ENCODE measurements around the gene CRAMP1. TPM values are rescaled to one million over a fixed set of nuclear protein-coding genes. Genes with fewer than 3 reads are reported as not detected.

CRAMP1 gene
- polyA plus RNA-seq, 1 of the 3 experiments (the other 2 are of a cell fraction) = 9.5 TPM

DNA sequence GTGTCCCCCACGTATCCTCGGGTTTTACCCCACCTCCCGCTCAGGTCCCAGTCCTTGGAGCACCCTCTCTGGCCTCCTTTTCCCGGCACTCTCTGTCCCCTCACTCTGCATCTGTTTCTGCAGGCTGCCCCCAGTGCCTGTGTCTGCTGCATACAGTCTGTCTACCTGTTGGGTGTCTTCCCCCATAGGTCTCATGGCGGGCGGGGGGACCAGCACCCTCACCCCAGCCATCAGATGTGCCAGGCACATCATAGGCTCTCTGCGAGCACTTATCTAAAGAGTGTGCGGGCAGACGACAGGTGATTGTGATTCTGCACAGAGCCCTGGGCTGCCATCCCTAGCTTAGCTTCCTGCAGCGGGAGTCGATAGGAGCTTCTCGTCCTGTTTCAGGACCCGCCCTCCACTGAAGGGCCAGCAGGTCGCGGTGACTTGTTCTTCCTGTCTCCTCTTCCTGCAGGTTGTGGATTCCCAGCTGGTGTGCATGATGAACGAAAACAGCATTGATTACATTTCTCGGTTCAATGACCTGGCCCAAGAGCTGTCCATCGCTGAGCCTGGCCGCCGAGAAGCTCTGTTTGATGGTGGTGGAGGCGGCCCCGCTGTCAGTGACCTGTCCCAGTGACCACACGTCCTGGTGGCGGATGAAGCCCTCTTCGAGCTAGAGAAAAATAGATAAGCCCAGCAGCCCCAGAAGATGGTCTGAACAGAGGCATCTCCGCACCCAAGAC lies 61.4 kb downstream of the CRAMP1 start:
- H4K20me1 ChIP-seq (ENCODE audit: insufficient read depth) = no peaks in the 10 kb centered on the region
- no peak overlapping the region for H3K9ac ChIP-seq
- H3K4me2 ChIP-seq = no peak overlapping the region
- H3K4me3 ChIP-seq (ENCODE audit: low read depth in 2 of 2, low read length in 1 of 2) = no peak overlapping the region
- no peak overlapping the region for H2AFZ ChIP-seq (ENCODE audit: low read depth)
- no peaks in the 10 kb centered on the region for H3K9me3 ChIP-seq
- H3K27me3 ChIP-seq (ENCODE audit: insufficient read depth) = no peaks in the 10 kb centered on the region
- H3K36me3 ChIP-seq (replicated peaks in 1 of 2; ENCODE audit: control insufficient read depth in 1 of 2, insufficient read depth in 2 of 2, low read length in 1 of 2) = peaks cover 19 to 65% of the 10 kb centered on the region in 2 experiments
- H3K27ac ChIP-seq (ENCODE audit: low read depth in 2 of 2, low read length in 1 of 2) = no peak overlapping the region
- DNase-seq = no peak
- peaks cover 8% of the 10 kb centered on the region for H3K79me2 ChIP-seq (ENCODE audit: insufficient read depth)
- TF ChIP-seq CHD2 (IDR thresholded peaks at IDR 0.05; ENCODE audit: low read length, partially characterized antibody) (no peak), ELF1 (IDR thresholded peaks at IDR 0.05) (no peak), RXRA (IDR thresholded peaks at IDR 0.05; ENCODE audit: borderline replicate concordance, low read depth) (no peak), SMC3 (IDR thresholded peaks at IDR 0.05; ENCODE audit: low read depth, low read length) (no peak), NRF1 (IDR thresholded peaks at IDR 0.05; ENCODE audit: low read depth, low read length) (no peak), RCOR1 (IDR thresholded peaks at IDR 0.05; ENCODE audit: low read length) (no peak), RFX5 (IDR thresholded peaks at IDR 0.05; ENCODE audit: low read length) (no peak), TCF12 (IDR thresholded peaks at IDR 0.05) (no peak), EZH2phosphoT487 (IDR thresholded peaks at IDR 0.05; ENCODE audit: borderline replicate concordance, low read depth) (no peak), TEAD4 (IDR thresholded peaks at IDR 0.05; ENCODE audit: borderline replicate concordance, insufficient read depth) (no peak), EP300 (IDR thresholded peaks at IDR 0.05; ENCODE audit: borderline replicate concordance in 1 of 2, low read depth in 1 of 2, low read length in 1 of 2) (no peak), TAF1 (IDR thresholded peaks at IDR 0.05; ENCODE audit: borderline replicate concordance, low read depth, low read length) (no peak), GATA2 (CRISPR knock-in tag; IDR thresholded peaks at IDR 0.05) (no peak)
- TF ChIP-seq, protein P1, sequence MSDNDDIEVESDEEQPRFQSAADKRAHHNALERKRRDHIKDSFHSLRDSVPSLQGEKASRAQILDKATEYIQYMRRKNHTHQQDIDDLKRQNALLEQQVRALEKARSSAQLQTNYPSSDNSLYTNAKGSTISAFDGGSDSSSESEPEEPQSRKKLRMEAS (IDR thresholded peaks at IDR 0.05; ENCODE audit: low read depth) = no peak
- TF ChIP-seq, protein P2, sequence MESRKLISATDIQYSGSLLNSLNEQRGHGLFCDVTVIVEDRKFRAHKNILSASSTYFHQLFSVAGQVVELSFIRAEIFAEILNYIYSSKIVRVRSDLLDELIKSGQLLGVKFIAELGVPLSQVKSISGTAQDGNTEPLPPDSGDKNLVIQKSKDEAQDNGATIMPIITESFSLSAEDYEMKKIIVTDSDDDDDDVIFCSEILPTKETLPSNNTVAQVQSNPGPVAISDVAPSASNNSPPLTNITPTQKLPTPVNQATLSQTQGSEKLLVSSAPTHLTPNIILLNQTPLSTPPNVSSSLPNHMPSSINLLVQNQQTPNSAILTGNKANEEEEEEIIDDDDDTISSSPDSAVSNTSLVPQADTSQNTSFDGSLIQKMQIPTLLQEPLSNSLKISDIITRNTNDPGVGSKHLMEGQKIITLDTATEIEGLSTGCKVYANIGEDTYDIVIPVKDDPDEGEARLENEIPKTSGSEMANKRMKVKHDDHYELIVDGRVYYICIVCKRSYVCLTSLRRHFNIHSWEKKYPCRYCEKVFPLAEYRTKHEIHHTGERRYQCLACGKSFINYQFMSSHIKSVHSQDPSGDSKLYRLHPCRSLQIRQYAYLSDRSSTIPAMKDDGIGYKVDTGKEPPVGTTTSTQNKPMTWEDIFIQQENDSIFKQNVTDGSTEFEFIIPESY (IDR thresholded peaks at IDR 0.05; ENCODE audit: borderline replicate concordance, low read depth) = no peak
- TF ChIP-seq, protein P3, sequence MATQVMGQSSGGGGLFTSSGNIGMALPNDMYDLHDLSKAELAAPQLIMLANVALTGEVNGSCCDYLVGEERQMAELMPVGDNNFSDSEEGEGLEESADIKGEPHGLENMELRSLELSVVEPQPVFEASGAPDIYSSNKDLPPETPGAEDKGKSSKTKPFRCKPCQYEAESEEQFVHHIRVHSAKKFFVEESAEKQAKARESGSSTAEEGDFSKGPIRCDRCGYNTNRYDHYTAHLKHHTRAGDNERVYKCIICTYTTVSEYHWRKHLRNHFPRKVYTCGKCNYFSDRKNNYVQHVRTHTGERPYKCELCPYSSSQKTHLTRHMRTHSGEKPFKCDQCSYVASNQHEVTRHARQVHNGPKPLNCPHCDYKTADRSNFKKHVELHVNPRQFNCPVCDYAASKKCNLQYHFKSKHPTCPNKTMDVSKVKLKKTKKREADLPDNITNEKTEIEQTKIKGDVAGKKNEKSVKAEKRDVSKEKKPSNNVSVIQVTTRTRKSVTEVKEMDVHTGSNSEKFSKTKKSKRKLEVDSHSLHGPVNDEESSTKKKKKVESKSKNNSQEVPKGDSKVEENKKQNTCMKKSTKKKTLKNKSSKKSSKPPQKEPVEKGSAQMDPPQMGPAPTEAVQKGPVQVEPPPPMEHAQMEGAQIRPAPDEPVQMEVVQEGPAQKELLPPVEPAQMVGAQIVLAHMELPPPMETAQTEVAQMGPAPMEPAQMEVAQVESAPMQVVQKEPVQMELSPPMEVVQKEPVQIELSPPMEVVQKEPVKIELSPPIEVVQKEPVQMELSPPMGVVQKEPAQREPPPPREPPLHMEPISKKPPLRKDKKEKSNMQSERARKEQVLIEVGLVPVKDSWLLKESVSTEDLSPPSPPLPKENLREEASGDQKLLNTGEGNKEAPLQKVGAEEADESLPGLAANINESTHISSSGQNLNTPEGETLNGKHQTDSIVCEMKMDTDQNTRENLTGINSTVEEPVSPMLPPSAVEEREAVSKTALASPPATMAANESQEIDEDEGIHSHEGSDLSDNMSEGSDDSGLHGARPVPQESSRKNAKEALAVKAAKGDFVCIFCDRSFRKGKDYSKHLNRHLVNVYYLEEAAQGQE (IDR thresholded peaks at IDR 0.05; ENCODE audit: low read depth, low read length) = no peak
- TF ChIP-seq, protein P4, sequence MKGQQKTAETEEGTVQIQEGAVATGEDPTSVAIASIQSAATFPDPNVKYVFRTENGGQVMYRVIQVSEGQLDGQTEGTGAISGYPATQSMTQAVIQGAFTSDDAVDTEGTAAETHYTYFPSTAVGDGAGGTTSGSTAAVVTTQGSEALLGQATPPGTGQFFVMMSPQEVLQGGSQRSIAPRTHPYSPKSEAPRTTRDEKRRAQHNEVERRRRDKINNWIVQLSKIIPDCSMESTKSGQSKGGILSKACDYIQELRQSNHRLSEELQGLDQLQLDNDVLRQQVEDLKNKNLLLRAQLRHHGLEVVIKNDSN (IDR thresholded peaks at IDR 0.05; ENCODE audit: borderline replicate concordance, low read depth) = no peak
- TF ChIP-seq, protein P5, sequence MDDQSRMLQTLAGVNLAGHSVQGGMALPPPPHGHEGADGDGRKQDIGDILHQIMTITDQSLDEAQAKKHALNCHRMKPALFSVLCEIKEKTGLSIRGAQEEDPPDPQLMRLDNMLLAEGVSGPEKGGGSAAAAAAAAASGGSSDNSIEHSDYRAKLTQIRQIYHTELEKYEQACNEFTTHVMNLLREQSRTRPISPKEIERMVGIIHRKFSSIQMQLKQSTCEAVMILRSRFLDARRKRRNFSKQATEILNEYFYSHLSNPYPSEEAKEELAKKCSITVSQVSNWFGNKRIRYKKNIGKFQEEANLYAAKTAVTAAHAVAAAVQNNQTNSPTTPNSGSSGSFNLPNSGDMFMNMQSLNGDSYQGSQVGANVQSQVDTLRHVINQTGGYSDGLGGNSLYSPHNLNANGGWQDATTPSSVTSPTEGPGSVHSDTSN (IDR thresholded peaks at IDR 0.05) = no peak
- WGBS (ENCODE audit: low lambda C conversion rate) = 95% methylated on average over 22 of the region's 26 CpGs
- H3K4me1 ChIP-seq (ENCODE audit: control insufficient read depth in 1 of 2, insufficient read depth in 2 of 2, low read depth in 1 of 2, low read length in 1 of 2) = peaks cover 0 to 6% of the 10 kb centered on the region in 2 experiments; a peak in 1 of 4 replicates
- H3F3A ChIP-seq (replicated peaks; ENCODE audit: insufficient read depth) = peaks cover 19% of the 10 kb centered on the region
- CTCF ChIA-PET = interaction anchor here (1.2 kb wide), 1 partner anchor 32 kb away, joined by 4 read pairs; the partner anchor contains the start of gene MAPK8IP3
- POLR2A ChIA-PET = no interaction called here
- H3K9me2 ChIP-seq = no peaks in the 10 kb centered on the region

Data from SK-N-SH (cell line).